Lower leg skin (tissue), 3 donors: ENCODE measurements around the gene SMCO2.

Source experiments
- CTCF ChIP-seq, 3 donors: fragments of 450-650 bp; IDR thresholded peaks; one replicate each; pipeline ENCODE4 v1.5.1; 2016; ENCODE audit warnings: antibody characterized with exemption in 3 of 3, mild to moderate bottlenecking in 3 of 3, moderate library complexity in 2 of 3
- POLR2A ChIP-seq, 2 donors: fragments of 450-650 bp; IDR thresholded peaks; one replicate each; pipeline ENCODE4 v1.6.1; 2016 to 2017; ENCODE audit warnings: antibody characterized with exemption in 2 of 2, mild to moderate bottlenecking in 1 of 2, moderate library complexity in 1 of 2

GRCh38 chr12:27474344-27474743 lies 27.8 kb downstream of the SMCO2 start:
- TF ChIP-seq CTCF (IDR thresholded peaks at IDR 0.05) (no peak), POLR2A (IDR thresholded peaks at IDR 0.05) (no peak)
